Memory B cell (primary cell): ENCODE measurements around the gene ARMH3.

Source experiments
- ATAC-seq: fragments of 150-1000 bp; cut with Tn5 transposase; 2 replicates; pipeline ENCODE4 v1.10.0; 2021; ENCODE audit warnings: low read depth, mild to moderate bottlenecking, moderate library complexity
- DNase-seq, 2 donors: peaks; one replicate each; pipeline ENCODE4 v3.0.0; 2022; ENCODE audit warnings: low spot score in 2 of 2
- H3K27ac Mint-ChIP-seq: one replicate; pipeline ENCODE4 v1.8.0; 2022; ENCODE audit warnings: mild to moderate bottlenecking, moderate library complexity, mixed read lengths
- H3K27me3 Mint-ChIP-seq: one replicate; pipeline ENCODE4 v1.8.0; 2022; ENCODE audit warnings: mixed read lengths
- H3K36me3 Mint-ChIP-seq: one replicate; pipeline ENCODE4 v1.8.0; 2022; ENCODE audit warnings: mild to moderate bottlenecking, mixed read lengths
- H3K4me1 Mint-ChIP-seq: one replicate; pipeline ENCODE4 v1.8.0; 2022; ENCODE audit warnings: mixed read lengths
- H3K4me3 Mint-ChIP-seq: one replicate; pipeline ENCODE4 v1.8.0; 2022; ENCODE audit warnings: mild to moderate bottlenecking, moderate library complexity, mixed read lengths
- H3K9me3 Mint-ChIP-seq: one replicate; pipeline ENCODE4 v1.8.0; 2022; ENCODE audit warnings: mixed read lengths

Gene ARMH3

GRCh38 chr10:101848894-101849351 lies 207.1 kb downstream of the ARMH3 start:
- H3K4me1 Mint-ChIP-seq: peaks cover 13% of the 10 kb centered on the region
- no peak overlapping the region for H3K4me3 Mint-ChIP-seq
- no peaks in the 10 kb centered on the region for H3K9me3 Mint-ChIP-seq
- ATAC-seq: no peak
- no peak overlapping the region for H3K27ac Mint-ChIP-seq
- DNase-seq: no peak
- peaks cover 17% of the 10 kb centered on the region for H3K36me3 Mint-ChIP-seq
- no peaks in the 10 kb centered on the region for H3K27me3 Mint-ChIP-seq

GRCh38 chr10:101848408-101848807 lies 207.6 kb downstream of the ARMH3 start:
- ATAC-seq: no peak
- H3K27ac Mint-ChIP-seq: no peak overlapping the region

GRCh38 chr10:101845893-101846292 lies 210.1 kb downstream of the ARMH3 start:
- Mint-ChIP-seq H3K27ac (no peak overlapping the region), H3K27me3 (no peaks in the 10 kb centered on the region), H3K4me3 (no peak overlapping the region), H3K9me3 (no peaks in the 10 kb centered on the region), H3K36me3 (peaks cover 11% of the 10 kb centered on the region), H3K4me1 (peaks cover 29% of the 10 kb centered on the region)
- DNase-seq (no peak), ATAC-seq (no peak)

More at GRCh38 chr10:101848408-101848807, 207.6 kb downstream of the ARMH3 start:
- H3K4me3 Mint-ChIP-seq: no peak overlapping the region
- no peak for DNase-seq
- peaks cover 17% of the 10 kb centered on the region for H3K36me3 Mint-ChIP-seq
- no peaks in the 10 kb centered on the region for H3K9me3 Mint-ChIP-seq
- no peaks in the 10 kb centered on the region for H3K27me3 Mint-ChIP-seq
- H3K4me1 Mint-ChIP-seq: peaks cover 14% of the 10 kb centered on the region

GRCh38 chr10:101843032-101844021 lies 212.6 kb downstream of the ARMH3 start, which contains the start of gene KCNIP2:
KCNIP2 (minus strand) TSS chr10:101843800; CDS start chr10:101843568, 232 bp downstream.
- peak within 1 kb of the TSS; percentile 73 for H3K4me3 Mint-ChIP-seq
- H3K9me3 Mint-ChIP-seq: no peaks in the 10 kb centered on the region
- peak; percentile 62 to 65 for DNase-seq
- no peaks in the 10 kb centered on the region for H3K27me3 Mint-ChIP-seq
- peak within 1 kb of the TSS; percentile 64 for H3K27ac Mint-ChIP-seq
- H3K4me1 Mint-ChIP-seq: peaks cover 41% of the 10 kb centered on the region
- peaks cover 2% of the 10 kb centered on the region for H3K36me3 Mint-ChIP-seq
- peak; percentile 73 for ATAC-seq

- Mint-ChIP-seq H3K27me3 (no peaks in the 10 kb centered on the region), H3K36me3 (no peaks in the 10 kb centered on the region), H3K9me3 (no peaks in the 10 kb centered on the region), H3K27ac (no peak overlapping the region), H3K4me1 (peaks cover 41% of the 10 kb centered on the region), H3K4me3 (peak overlapping the region; percentile 91)
- ATAC-seq (no peak), DNase-seq (no peak)
Measured at GRCh38 chr10:101841826-101842225, 214.1 kb downstream of the ARMH3 start.

GRCh38 chr10:101840741-101841453 lies 215.1 kb downstream of the ARMH3 start:
- peak; percentile 78 to 83 for DNase-seq
- Mint-ChIP-seq H3K4me1 (peaks cover 43% of the 10 kb centered on the region), H3K9me3 (no peaks in the 10 kb centered on the region), H3K27ac (peak overlapping the region; percentile 36), H3K27me3 (no peaks in the 10 kb centered on the region), H3K36me3 (no peaks in the 10 kb centered on the region), H3K4me3 (peak overlapping the region; percentile 91)
- peak; percentile 47 for ATAC-seq

GRCh38 chr10:101840102-101840684 lies 215.8 kb downstream of the ARMH3 start:
- DNase-seq (no peak), ATAC-seq (no peak)
- peaks cover 44% of the 10 kb centered on the region for H3K4me1 Mint-ChIP-seq

GRCh38 chr10:101839416-101840063 lies 216.4 kb downstream of the ARMH3 start:
- H3K4me1 Mint-ChIP-seq: peaks cover 49% of the 10 kb centered on the region
- no peak overlapping the region for H3K27ac Mint-ChIP-seq
- H3K9me3 Mint-ChIP-seq: no peaks in the 10 kb centered on the region
- ATAC-seq (peak; percentile 29), DNase-seq (peak; percentile 58 to 62)
- H3K36me3 Mint-ChIP-seq: no peaks in the 10 kb centered on the region
- peak overlapping the region; percentile 82 for H3K4me3 Mint-ChIP-seq
- no peaks in the 10 kb centered on the region for H3K27me3 Mint-ChIP-seq

More at GRCh38 chr10:101840102-101840684, 215.8 kb downstream of the ARMH3 start:
- Mint-ChIP-seq H3K4me3 (peak overlapping the region; percentile 91), H3K27ac (peak overlapping the region; percentile 36), H3K27me3 (no peaks in the 10 kb centered on the region), H3K36me3 (no peaks in the 10 kb centered on the region), H3K9me3 (no peaks in the 10 kb centered on the region)

- H3K27me3 Mint-ChIP-seq: no peaks in the 10 kb centered on the region
- DNase-seq: no peak
- H3K4me1 Mint-ChIP-seq: peaks cover 47% of the 10 kb centered on the region
- no peak for ATAC-seq
- no peaks in the 10 kb centered on the region for H3K9me3 Mint-ChIP-seq
- H3K36me3 Mint-ChIP-seq: no peaks in the 10 kb centered on the region
- H3K27ac Mint-ChIP-seq: no peak overlapping the region
- peak overlapping the region; percentile 82 for H3K4me3 Mint-ChIP-seq
Measured at GRCh38 chr10:101839002-101839401, 217.0 kb downstream of the ARMH3 start.

- Mint-ChIP-seq H3K4me3 (peak overlapping the region; percentile 82), H3K27me3 (no peaks in the 10 kb centered on the region), H3K4me1 (peaks cover 51% of the 10 kb centered on the region), H3K9me3 (no peaks in the 10 kb centered on the region), H3K36me3 (no peaks in the 10 kb centered on the region), H3K27ac (no peak overlapping the region)
- no peak for DNase-seq
- no peak for ATAC-seq
Measured at GRCh38 chr10:101838416-101838970, 217.5 kb downstream of the ARMH3 start.

GRCh38 chr10:101837748-101838147 lies 218.2 kb downstream of the ARMH3 start:
- DNase-seq (no peak), ATAC-seq (no peak)
- H3K4me3 Mint-ChIP-seq: no peak overlapping the region
- no peaks in the 10 kb centered on the region for H3K27me3 Mint-ChIP-seq
- H3K36me3 Mint-ChIP-seq: no peaks in the 10 kb centered on the region
- peaks cover 53% of the 10 kb centered on the region for H3K4me1 Mint-ChIP-seq
- no peak overlapping the region for H3K27ac Mint-ChIP-seq
- H3K9me3 Mint-ChIP-seq: no peaks in the 10 kb centered on the region

GRCh38 chr10:101835362-101835761 lies 220.6 kb downstream of the ARMH3 start:
- H3K36me3 Mint-ChIP-seq: no peaks in the 10 kb centered on the region
- no peak overlapping the region for H3K27ac Mint-ChIP-seq
- no peak for DNase-seq
- no peaks in the 10 kb centered on the region for H3K27me3 Mint-ChIP-seq
- no peak overlapping the region for H3K4me3 Mint-ChIP-seq
- H3K9me3 Mint-ChIP-seq: no peaks in the 10 kb centered on the region
- no peak for ATAC-seq
- H3K4me1 Mint-ChIP-seq: peaks cover 47% of the 10 kb centered on the region

- Mint-ChIP-seq H3K27ac (peak overlapping the region; percentile 73), H3K27me3 (no peaks in the 10 kb centered on the region), H3K9me3 (no peaks in the 10 kb centered on the region), H3K4me1 (peaks cover 47% of the 10 kb centered on the region), H3K36me3 (no peaks in the 10 kb centered on the region), H3K4me3 (no peak overlapping the region)
- no peak for DNase-seq
- ATAC-seq: no peak
Measured at GRCh38 chr10:101834341-101834740, 221.6 kb downstream of the ARMH3 start.
